GM23338 (cell line): ENCODE data around the gene HSD11B2. TPM values are rescaled to one million over a fixed set of nuclear protein-coding genes. Genes with fewer than 3 reads are reported as not detected.

Experiments used
- ATAC-seq: fragments of 200-7000 bp; cut with Tn5 transposase; 3 replicates; pipeline ENCODE4 v1.9.1; 2020
- DNase-seq: peaks from one replicate; pipeline ENCODE4 v3.0.0-alpha.2; 2015; ENCODE audit warnings: low spot score
- H2AFZ ChIP-seq: fragments of 200-600 bp; sonication (generic); 2 replicates; pipeline ENCODE4 v1.8.0; 2016; ENCODE audit warnings: antibody characterized with exemption, mild to moderate bottlenecking, moderate library complexity
- H3F3A ChIP-seq: fragments of 200-600 bp; sonication (generic); replicated peaks from 2 replicates; pipeline ENCODE4 v1.8.0; 2017; ENCODE audit warnings: antibody characterized with exemption, mixed run types, low read depth
- H3K27ac ChIP-seq: fragments of 200-600 bp; sonication (generic); 2 replicates; pipeline ENCODE4 v1.6.1; 2016; ENCODE audit warnings: low read depth
- H3K27me3 ChIP-seq: fragments of 200-600 bp; sonication (generic); 2 replicates; pipeline ENCODE4 v1.8.0; 2016; ENCODE audit warnings: mild to moderate bottlenecking, mixed run types, moderate library complexity; ENCODE audit not compliant: insufficient read depth
- H3K36me3 ChIP-seq: fragments of 200-600 bp; sonication (generic); 2 replicates; pipeline ENCODE4 v1.8.0; 2016; ENCODE audit warnings: mild to moderate bottlenecking; ENCODE audit not compliant: insufficient read depth
- H3K4me1 ChIP-seq: fragments of 200-600 bp; sonication (generic); 2 replicates; pipeline ENCODE4 v1.8.0; 2016; ENCODE audit warnings: mild to moderate bottlenecking, moderate library complexity; ENCODE audit not compliant: insufficient read depth
- H3K4me2 ChIP-seq: fragments of 200-600 bp; sonication (generic); 2 replicates; pipeline ENCODE4 v1.7.1; 2017; ENCODE audit warnings: mixed run types
- H3K4me3 ChIP-seq: fragments of 200-600 bp; sonication (generic); 2 replicates; pipeline ENCODE4 v1.6.1; 2016; ENCODE audit warnings: mixed run types
- H3K79me2 ChIP-seq: fragments of 200-600 bp; sonication (generic); replicated peaks from 2 replicates; pipeline ENCODE4 v1.8.0; 2017; ENCODE audit warnings: mild to moderate bottlenecking; ENCODE audit not compliant: insufficient read depth
- H3K9me2 ChIP-seq: fragments of 200-600 bp; sonication (generic); 2 replicates; pipeline ENCODE4 v1.8.0; 2017; ENCODE audit not compliant: insufficient read depth
- H4K20me1 ChIP-seq: fragments of 200-600 bp; sonication (generic); replicated peaks from 2 replicates; pipeline ENCODE4 v1.8.0; 2017; ENCODE audit warnings: mild to moderate bottlenecking; ENCODE audit not compliant: insufficient read depth
- H3K27ac Mint-ChIP-seq: 2 replicates; pipeline ENCODE4 v1.8.0; 2020; ENCODE audit warnings: inconsistent platforms, mild to moderate bottlenecking, moderate library complexity, mixed read lengths
- H3K27me3 Mint-ChIP-seq: 3 replicates; pipeline ENCODE4 v1.8.0; 2022; ENCODE audit warnings: low read depth, mild to moderate bottlenecking, moderate library complexity, mixed read lengths, inconsistent platforms; ENCODE audit not compliant: insufficient read depth, poor library complexity
- H3K36me3 Mint-ChIP-seq: 3 replicates; pipeline ENCODE4 v1.8.0; 2021; ENCODE audit warnings: low read depth, mild to moderate bottlenecking, inconsistent platforms, moderate library complexity, mixed read lengths
- H3K4me1 Mint-ChIP-seq: 3 replicates; pipeline ENCODE4 v1.8.0; 2020; ENCODE audit warnings: mild to moderate bottlenecking, inconsistent platforms, mixed read lengths
- H3K4me3 Mint-ChIP-seq: 3 replicates; pipeline ENCODE4 v1.8.0; 2021; ENCODE audit warnings: moderate library complexity, mild to moderate bottlenecking, inconsistent platforms, mixed read lengths
- H3K9me3 Mint-ChIP-seq: 3 replicates; pipeline ENCODE4 v1.8.0; 2020; ENCODE audit warnings: moderate library complexity, mild to moderate bottlenecking, inconsistent platforms, mixed read lengths
- CREB1 ChIP-seq: fragments of 250-450 bp; sonication (Bioruptor Pico); IDR thresholded peaks from 2 replicates; pipeline ENCODE4 v1.5.0; 2020; ENCODE audit warnings: low read depth, mild to moderate bottlenecking, moderate library complexity
- EZH2 ChIP-seq: fragments of 200-600 bp; sonication (generic); IDR thresholded peaks from one replicate; pipeline ENCODE4 v1.8.0; 2017; ENCODE audit warnings: antibody characterized with exemption, mild to moderate bottlenecking, low read depth; ENCODE audit not compliant: unreplicated experiment
- JUNB ChIP-seq: IDR thresholded peaks from one replicate; pipeline ENCODE4 v1.6.1; 2016; ENCODE audit warnings: antibody characterized with exemption; ENCODE audit not compliant: unreplicated experiment
- NANOG ChIP-seq: IDR thresholded peaks from 2 replicates; pipeline ENCODE4 v1.6.1; 2016; ENCODE audit warnings: antibody characterized with exemption, borderline replicate concordance
- POLR2AphosphoS5 ChIP-seq: IDR thresholded peaks from 2 replicates; pipeline ENCODE4 v1.6.1; 2016; ENCODE audit warnings: antibody characterized with exemption, low read depth
- STAT1 ChIP-seq: IDR thresholded peaks from one replicate; pipeline ENCODE4 v1.6.1; 2016; ENCODE audit warnings: antibody characterized with exemption; ENCODE audit not compliant: unreplicated experiment
- ZNF114 ChIP-seq: fragments of 250-450 bp; sonication (Bioruptor Pico); IDR thresholded peaks from 2 replicates; pipeline ENCODE4 v1.5.0; 2020; ENCODE audit warnings: mild to moderate bottlenecking, moderate library complexity
- ZNF331 ChIP-seq: fragments of 250-450 bp; sonication (Bioruptor Pico); IDR thresholded peaks from 2 replicates; pipeline ENCODE4 v1.5.0; 2020; ENCODE audit warnings: low read depth, mild to moderate bottlenecking, moderate library complexity
- polyA plus RNA-seq: library from polyadenylated mRNA; unstranded; fragments of >200 nt; fragmentation: Nextera tagmentation; extraction: Ambion mirVana; gene quantifications from 2 replicates; pipeline ENCODE4 v1.2.1, GENCODE V29; 2016
- total RNA-seq: library from RNA; depleted of rRNA; stranded (reverse); fragments of >200 nt; shearing (Covaris generic); gene quantifications from 2 replicates; pipeline ENCODE4 v1.2.3, GENCODE V29; 2014
- TF ChIP-seq, protein P1 (sequence below): fragments of 250-450 bp; sonication (Bioruptor Pico); IDR thresholded peaks from 2 replicates; pipeline ENCODE4 v1.5.0; 2020; ENCODE audit warnings: mild to moderate bottlenecking, moderate library complexity
- TF ChIP-seq, protein P2 (sequence below): IDR thresholded peaks from 2 replicates; pipeline ENCODE4 v1.6.1; 2016; ENCODE audit warnings: antibody characterized with exemption

HSD11B2 gene
- total and polyA plus RNA-seq, 2 experiments from 2014 or later, result 14.8 to 23.0 TPM

DNA sequence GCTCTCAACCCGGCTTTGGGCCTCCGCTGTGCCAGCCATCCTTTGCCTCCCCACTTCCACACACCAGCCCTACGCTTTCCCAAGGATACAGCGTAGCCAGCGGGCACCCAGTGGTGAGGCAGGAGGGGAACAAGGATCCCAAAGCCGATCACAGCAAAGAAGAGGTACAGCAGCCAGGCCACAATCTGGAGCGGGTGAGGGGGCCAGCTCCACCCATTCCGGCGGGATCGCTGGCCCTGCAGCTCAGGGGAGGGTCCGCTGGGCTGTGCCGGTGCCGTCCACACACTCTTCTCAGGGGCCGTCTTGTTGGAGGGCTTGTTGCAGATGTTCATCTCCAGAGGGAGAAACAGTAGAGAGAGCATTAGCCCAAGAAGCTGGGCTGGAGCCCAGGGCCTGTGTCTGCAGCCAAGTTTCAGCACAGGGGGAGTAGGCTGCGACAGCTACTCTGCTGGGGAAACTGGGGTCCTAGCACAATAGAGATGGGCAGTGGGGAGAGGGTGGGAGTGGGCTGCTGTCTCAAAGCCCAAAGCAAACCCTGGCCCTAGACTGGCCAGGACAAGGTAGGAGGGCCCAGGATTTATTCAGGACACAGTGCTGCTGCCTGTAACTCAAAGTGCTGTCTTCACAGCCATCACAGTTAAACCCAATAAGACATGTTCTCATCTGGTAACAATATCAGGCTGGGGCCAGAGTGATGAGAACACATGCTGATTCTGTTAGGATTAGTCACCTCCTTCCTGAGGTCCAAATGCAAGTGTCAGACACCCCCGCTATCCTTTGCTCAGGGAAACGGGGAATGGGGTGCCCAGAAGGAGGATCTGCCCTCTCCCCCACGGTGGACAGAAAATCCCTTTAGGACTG lies 24.6 kb upstream of the HSD11B2 start:
- no peaks in the 10 kb centered on the region for H3K36me3 ChIP-seq
- H4K20me1 ChIP-seq, result no peaks in the 10 kb centered on the region
- H3F3A ChIP-seq, result no peaks in the 10 kb centered on the region
- no peaks in the 10 kb centered on the region for H3K9me2 ChIP-seq
- no peak overlapping the region for H3K4me2 ChIP-seq
- H3K4me1 ChIP-seq, result peaks cover 25% of the 10 kb centered on the region; the same call in 1 of the 2 replicates
- 0 out of 2 replicates have a peak, but pooled peaks cover 3% of the 10 kb centered on the region for H3K27me3 ChIP-seq
- Mint-ChIP-seq H3K36me3 (no peaks in the 10 kb centered on the region; the same call in 2 of the 3 replicates), H3K4me1 (peaks cover 29% of the 10 kb centered on the region), H3K27me3 (peaks cover 6% of the 10 kb centered on the region), H3K27ac (no peak overlapping the region), H3K9me3 (no peaks in the 10 kb centered on the region), H3K4me3 (no peak overlapping the region)
- DNase-seq (no peak), ATAC-seq (no peak)
- H2AFZ ChIP-seq, result no peak overlapping the region
- no peak overlapping the region for H3K4me3 ChIP-seq
- H3K27ac ChIP-seq, result no peak overlapping the region
- no peak for TF ChIP-seq NANOG
- no peaks in the 10 kb centered on the region for H3K79me2 ChIP-seq

DNA sequence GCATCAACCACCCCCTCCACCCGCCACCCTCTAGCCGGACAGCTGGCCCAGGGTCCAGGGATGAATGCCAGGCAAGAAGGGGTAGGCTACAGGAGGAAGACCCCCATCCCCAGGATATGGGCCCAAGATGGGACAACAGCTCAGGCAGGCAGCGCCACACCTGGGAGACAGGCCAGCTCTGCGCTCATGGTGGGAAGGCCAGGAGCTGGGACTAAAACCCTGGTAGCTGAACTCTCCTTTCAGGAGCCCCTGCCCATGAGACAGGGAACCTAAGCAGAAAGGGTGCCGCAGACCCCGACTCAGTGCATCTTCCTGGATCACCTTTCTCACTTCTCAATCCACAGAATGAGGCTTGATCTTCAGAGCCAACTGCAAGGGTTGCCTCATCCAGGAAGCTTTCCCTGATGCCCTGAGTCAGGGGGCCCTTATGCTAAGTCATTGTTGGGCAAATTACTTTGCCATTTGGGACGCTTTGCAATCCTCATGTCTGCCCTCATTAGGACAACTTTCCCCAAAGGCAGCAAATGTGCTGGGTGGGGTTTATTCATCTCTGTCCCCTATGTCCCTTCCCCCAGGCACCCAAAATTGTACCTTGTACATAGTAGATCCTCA lies 23.6 kb upstream of the HSD11B2 start:
- no peak overlapping the region for H3K27ac Mint-ChIP-seq
- no peak overlapping the region for H3K4me3 Mint-ChIP-seq
- Histone ChIP-seq H3K27ac (no peak overlapping the region), H3F3A (no peaks in the 10 kb centered on the region), H4K20me1 (no peaks in the 10 kb centered on the region; the same call in 1 of the 2 replicates), H3K4me3 (no peak overlapping the region), H3K36me3 (no peaks in the 10 kb centered on the region), H3K4me1 (peaks cover 25% of the 10 kb centered on the region; the same call in 1 of the 2 replicates), H3K4me2 (peak overlapping the region; percentile 8; the same call in 1 of the 2 replicates), H3K9me2 (no peaks in the 10 kb centered on the region), H3K79me2 (no peaks in the 10 kb centered on the region), H2AFZ (no peak overlapping the region), H3K27me3 (0 out of 2 replicates have a peak, but pooled peaks cover 3% of the 10 kb centered on the region)
- DNase-seq (no peak), ATAC-seq (no peak; the same call in 2 of the 3 replicates)
- H3K9me3 Mint-ChIP-seq, result no peaks in the 10 kb centered on the region
- H3K4me1 Mint-ChIP-seq, result peaks cover 29% of the 10 kb centered on the region
- peaks cover 6% of the 10 kb centered on the region for H3K27me3 Mint-ChIP-seq
- H3K36me3 Mint-ChIP-seq, result no peaks in the 10 kb centered on the region; the same call in 2 of the 3 replicates
- no peak for TF ChIP-seq ZNF114 (CRISPR knock-in tag)
- TF ChIP-seq, protein P1, sequence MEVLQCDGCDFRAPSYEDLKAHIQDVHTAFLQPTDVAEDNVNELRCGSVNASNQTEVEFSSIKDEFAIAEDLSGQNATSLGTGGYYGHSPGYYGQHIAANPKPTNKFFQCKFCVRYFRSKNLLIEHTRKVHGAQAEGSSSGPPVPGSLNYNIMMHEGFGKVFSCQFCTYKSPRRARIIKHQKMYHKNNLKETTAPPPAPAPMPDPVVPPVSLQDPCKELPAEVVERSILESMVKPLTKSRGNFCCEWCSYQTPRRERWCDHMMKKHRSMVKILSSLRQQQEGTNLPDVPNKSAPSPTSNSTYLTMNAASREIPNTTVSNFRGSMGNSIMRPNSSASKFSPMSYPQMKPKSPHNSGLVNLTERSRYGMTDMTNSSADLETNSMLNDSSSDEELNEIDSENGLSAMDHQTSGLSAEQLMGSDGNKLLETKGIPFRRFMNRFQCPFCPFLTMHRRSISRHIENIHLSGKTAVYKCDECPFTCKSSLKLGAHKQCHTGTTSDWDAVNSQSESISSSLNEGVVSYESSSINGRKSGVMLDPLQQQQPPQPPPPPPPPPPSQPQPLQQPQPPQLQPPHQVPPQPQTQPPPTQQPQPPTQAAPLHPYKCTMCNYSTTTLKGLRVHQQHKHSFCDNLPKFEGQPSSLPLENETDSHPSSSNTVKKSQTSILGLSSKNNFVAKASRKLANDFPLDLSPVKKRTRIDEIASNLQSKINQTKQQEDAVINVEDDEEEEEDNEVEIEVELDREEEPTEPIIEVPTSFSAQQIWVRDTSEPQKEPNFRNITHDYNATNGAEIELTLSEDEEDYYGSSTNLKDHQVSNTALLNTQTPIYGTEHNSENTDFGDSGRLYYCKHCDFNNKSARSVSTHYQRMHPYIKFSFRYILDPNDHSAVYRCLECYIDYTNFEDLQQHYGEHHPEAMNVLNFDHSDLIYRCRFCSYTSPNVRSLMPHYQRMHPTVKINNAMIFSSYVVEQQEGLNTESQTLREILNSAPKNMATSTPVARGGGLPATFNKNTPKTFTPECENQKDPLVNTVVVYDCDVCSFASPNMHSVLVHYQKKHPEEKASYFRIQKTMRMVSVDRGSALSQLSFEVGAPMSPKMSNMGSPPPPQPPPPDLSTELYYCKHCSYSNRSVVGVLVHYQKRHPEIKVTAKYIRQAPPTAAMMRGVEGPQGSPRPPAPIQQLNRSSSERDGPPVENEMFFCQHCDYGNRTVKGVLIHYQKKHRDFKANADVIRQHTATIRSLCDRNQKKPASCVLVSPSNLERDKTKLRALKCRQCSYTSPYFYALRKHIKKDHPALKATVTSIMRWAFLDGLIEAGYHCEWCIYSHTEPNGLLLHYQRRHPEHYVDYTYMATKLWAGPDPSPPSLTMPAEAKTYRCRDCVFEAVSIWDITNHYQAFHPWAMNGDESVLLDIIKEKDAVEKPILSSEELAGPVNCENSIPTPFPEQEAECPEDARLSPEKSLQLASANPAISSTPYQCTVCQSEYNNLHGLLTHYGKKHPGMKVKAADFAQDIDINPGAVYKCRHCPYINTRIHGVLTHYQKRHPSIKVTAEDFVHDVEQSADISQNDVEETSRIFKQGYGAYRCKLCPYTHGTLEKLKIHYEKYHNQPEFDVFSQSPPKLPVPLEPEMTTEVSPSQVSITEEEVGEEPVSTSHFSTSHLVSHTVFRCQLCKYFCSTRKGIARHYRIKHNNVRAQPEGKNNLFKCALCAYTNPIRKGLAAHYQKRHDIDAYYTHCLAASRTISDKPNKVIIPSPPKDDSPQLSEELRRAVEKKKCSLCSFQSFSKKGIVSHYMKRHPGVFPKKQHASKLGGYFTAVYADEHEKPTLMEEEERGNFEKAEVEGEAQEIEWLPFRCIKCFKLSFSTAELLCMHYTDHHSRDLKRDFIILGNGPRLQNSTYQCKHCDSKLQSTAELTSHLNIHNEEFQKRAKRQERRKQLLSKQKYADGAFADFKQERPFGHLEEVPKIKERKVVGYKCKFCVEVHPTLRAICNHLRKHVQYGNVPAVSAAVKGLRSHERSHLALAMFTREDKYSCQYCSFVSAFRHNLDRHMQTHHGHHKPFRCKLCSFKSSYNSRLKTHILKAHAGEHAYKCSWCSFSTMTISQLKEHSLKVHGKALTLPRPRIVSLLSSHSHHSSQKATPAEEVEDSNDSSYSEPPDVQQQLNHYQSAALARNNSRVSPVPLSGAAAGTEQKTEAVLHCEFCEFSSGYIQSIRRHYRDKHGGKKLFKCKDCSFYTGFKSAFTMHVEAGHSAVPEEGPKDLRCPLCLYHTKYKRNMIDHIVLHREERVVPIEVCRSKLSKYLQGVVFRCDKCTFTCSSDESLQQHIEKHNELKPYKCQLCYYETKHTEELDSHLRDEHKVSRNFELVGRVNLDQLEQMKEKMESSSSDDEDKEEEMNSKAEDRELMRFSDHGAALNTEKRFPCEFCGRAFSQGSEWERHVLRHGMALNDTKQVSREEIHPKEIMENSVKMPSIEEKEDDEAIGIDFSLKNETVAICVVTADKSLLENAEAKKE (CRISPR knock-in tag), result no peak
- TF ChIP-seq POLR2AphosphoS5, result no peak
- no peak for TF ChIP-seq CREB1 (CRISPR knock-in tag)
- TF ChIP-seq STAT1, result no peak
- TF ChIP-seq, protein P2, sequence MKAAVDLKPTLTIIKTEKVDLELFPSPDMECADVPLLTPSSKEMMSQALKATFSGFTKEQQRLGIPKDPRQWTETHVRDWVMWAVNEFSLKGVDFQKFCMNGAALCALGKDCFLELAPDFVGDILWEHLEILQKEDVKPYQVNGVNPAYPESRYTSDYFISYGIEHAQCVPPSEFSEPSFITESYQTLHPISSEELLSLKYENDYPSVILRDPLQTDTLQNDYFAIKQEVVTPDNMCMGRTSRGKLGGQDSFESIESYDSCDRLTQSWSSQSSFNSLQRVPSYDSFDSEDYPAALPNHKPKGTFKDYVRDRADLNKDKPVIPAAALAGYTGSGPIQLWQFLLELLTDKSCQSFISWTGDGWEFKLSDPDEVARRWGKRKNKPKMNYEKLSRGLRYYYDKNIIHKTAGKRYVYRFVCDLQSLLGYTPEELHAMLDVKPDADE, result no peak
- no peak for TF ChIP-seq NANOG
- no peak for TF ChIP-seq JUNB
- no peak for TF ChIP-seq EZH2
- TF ChIP-seq ZNF331, result no peak
